Tibial nerve (tissue), 4 donors: Measurements from ENCODE around the gene ATP2B3.

Experiments
- CTCF ChIP-seq, 5 experiments: fragments of 200-600 bp in 3 of 5; fragments of 450-650 bp in 2 of 5; sonication (generic) in 3 of 5; IDR thresholded peaks; one replicate each; pipeline ENCODE4 v1.5.1; 2016 to 2019; ENCODE audit warnings: antibody characterized with exemption in 5 of 5, mild to moderate bottlenecking in 3 of 5, moderate library complexity in 2 of 5
- EP300 ChIP-seq, 2 donors: sonication (generic); formaldehyde crosslinking; IDR thresholded peaks; one replicate each; pipeline ENCODE4 v1.6.1; 2017; ENCODE audit warnings: antibody characterized with exemption in 2 of 2, mild to moderate bottlenecking in 1 of 2
- POLR2A ChIP-seq, 2 donors: fragments of 450-650 bp; IDR thresholded peaks; one replicate each; pipeline ENCODE4 v1.6.1; 2017; ENCODE audit warnings: antibody characterized with exemption in 2 of 2, mild to moderate bottlenecking in 2 of 2, moderate library complexity in 2 of 2

- TF ChIP-seq CTCF (IDR thresholded peaks at IDR 0.05) = no peak
- no peak for TF ChIP-seq POLR2A (IDR thresholded peaks at IDR 0.05)
- TF ChIP-seq EP300 (IDR thresholded peaks at IDR 0.05) = no peak
These were observed 45.1 kb downstream of the ATP2B3 start for GRCh38 chrX:153562546-153562945.
